Measurements from ENCODE around the gene BEND7.

DNA sequence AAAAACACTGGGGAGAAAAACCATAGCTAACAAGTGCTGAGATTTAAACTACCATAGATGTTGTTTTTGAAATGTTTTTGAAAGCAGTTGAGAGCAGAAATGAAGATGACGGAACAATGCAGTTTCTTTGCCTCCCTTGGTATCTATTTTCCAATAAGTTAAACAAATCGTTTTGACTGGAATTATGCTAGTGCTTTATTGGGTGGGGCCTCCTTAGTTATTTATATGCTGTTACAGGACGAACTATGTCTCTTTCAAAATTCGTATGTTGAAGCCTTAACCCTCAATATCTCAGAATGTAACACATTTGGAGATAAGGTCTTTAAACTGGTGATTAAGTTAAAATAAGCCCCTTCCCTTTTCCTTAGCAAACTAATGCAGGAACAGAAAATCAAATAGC, 135.2 kb downstream of the BEND7 start:
- no peak for TF ChIP-seq CTCF (IDR thresholded peaks at IDR 0.05; ENCODE audit: low read depth, low read length, poor library complexity, severe bottlenecking)
- TF ChIP-seq EZH2phosphoT487 (IDR thresholded peaks at IDR 0.05; ENCODE audit: borderline replicate concordance, low read length) = no peak
